ENCODE measurements around the gene NFKB2.

Gene NFKB2

DNA sequence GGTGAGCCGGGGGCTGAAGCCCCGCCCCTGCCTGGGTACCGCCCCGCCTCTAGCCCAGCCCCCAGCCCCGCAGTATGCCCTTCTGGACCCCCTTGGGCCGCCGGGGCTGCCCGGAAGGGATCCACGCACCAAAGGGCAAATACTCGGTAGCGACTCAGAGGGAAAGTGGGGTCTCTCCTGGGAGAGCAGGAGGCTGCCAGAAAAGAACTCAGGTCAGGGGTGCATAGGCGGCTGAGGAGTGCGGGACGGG lies 25.9 kb downstream of the NFKB2 start:
- POLR2A ChIA-PET = interaction anchor here (0.8 to 5.2 kb wide), 20 partner anchors 9 to 270 kb away, joined by 3 to 42 read pairs (median 4); partner anchors contain the start of genes C10orf95 and CUEDC2
- peak overlapping the region; percentile 65; the same call in 1 of the 2 replicates for H3K27ac ChIP-seq (ENCODE audit: extremely low read depth, low read depth, low read length)

DNA sequence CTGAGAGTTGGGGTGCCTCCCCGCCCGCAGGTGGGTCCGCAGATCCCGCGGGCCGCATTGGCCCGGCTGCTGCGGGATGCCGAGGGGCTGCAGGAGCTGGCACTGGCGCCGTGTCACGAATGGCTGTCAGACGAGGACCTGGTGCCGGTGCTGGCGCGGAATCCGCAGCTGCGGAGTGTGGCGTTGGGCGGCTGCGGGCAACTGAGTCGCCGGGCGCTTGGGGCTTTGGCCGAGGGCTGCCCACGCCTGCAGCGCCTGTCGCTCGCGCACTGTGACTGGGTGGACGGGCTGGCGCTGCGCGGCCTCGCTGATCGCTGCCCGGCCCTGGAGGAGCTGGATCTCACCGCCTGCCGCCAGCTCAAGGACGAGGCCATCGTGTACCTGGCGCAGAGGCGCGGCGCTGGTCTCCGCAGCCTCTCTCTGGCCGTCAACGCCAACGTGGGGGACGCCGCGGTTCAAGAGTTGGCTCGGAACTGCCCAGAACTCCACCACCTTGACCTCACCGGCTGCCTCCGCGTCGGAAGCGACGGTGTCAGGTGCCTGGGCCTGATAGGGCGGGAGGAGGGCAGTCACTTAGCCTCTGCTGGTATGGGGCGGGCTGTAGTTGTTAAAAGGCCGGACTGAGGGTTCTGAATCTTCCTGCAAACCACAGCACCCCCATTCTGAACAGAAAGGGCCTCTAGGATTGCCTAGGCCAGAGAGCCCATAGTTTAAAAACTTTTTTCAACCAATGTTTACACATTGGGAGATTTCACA lies 26.4 kb downstream of the NFKB2 start:
- TF ChIP-seq KLF9 (tag by site-specific recombination; IDR thresholded peaks at IDR 0.05; ENCODE audit: low read depth) = no peak
- no peak for TF ChIP-seq ZNF426 (tag by site-specific recombination; IDR thresholded peaks at IDR 0.05)
- TF ChIP-seq, protein P1, sequence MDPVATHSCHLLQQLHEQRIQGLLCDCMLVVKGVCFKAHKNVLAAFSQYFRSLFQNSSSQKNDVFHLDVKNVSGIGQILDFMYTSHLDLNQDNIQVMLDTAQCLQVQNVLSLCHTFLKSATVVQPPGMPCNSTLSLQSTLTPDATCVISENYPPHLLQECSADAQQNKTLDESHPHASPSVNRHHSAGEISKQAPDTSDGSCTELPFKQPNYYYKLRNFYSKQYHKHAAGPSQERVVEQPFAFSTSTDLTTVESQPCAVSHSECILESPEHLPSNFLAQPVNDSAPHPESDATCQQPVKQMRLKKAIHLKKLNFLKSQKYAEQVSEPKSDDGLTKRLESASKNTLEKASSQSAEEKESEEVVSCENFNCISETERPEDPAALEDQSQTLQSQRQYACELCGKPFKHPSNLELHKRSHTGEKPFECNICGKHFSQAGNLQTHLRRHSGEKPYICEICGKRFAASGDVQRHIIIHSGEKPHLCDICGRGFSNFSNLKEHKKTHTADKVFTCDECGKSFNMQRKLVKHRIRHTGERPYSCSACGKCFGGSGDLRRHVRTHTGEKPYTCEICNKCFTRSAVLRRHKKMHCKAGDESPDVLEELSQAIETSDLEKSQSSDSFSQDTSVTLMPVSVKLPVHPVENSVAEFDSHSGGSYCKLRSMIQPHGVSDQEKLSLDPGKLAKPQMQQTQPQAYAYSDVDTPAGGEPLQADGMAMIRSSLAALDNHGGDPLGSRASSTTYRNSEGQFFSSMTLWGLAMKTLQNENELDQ (tag by site-specific recombination; IDR thresholded peaks at IDR 0.05; ENCODE audit: low read depth) = no peak
- peak; percentile 66; the same call in 1 of the 2 replicates for TF ChIP-seq SCRT2 (tag by site-specific recombination; IDR thresholded peaks at IDR 0.05)
- no peak for TF ChIP-seq ZNF654 (tag by site-specific recombination; IDR thresholded peaks at IDR 0.05; ENCODE audit: low read depth)
- Histone ChIP-seq H3K36me3 (ENCODE audit: control insufficient read depth in 2 of 2, insufficient read depth in 1 of 2, low read length in 2 of 2) (peaks cover 0 to 32% of the 10 kb centered on the region in 2 experiments; a peak in 1 of 3 replicates), H3K9me3 (ENCODE audit: control insufficient read depth, insufficient read depth, low read depth, low read length) (no peaks in the 10 kb centered on the region), H3K4me1 (ENCODE audit: control insufficient read depth, insufficient read depth, low read length) (peaks cover 9% of the 10 kb centered on the region), H3K27ac (ENCODE audit: extremely low read depth, low read depth, low read length) (peak overlapping the region; percentile 65; the same call in 1 of the 2 replicates), H3K4me3 (ENCODE audit: low read depth, low read length) (peak overlapping the region; percentile 80)
- ChIA-PET POLR2A (interaction anchor here (0.8 to 5.2 kb wide), 17 partner anchors 10 to 252 kb away, joined by 3 to 42 read pairs (median 4); partner anchors contain the start of genes C10orf95 and CUEDC2), CTCF (interaction anchor here (0.7 to 5.6 kb wide), 17 partner anchors 10 to 252 kb away, joined by 3 to 57 read pairs (median 5); partner anchors contain the start of genes CUEDC2 and NFKB2)

More for the DNA sequence above, 25.9 kb downstream of the NFKB2 start:
- Histone ChIP-seq H3K36me3 (ENCODE audit: control insufficient read depth in 2 of 2, insufficient read depth in 1 of 2, low read length in 2 of 2) (peaks cover 0 to 32% of the 10 kb centered on the region in 2 experiments; a peak in 1 of 3 replicates), H3K9me3 (ENCODE audit: control insufficient read depth, insufficient read depth, low read depth, low read length) (no peaks in the 10 kb centered on the region), H3K4me3 (ENCODE audit: low read depth, low read length) (peak overlapping the region; percentile 80), H3K4me1 (ENCODE audit: control insufficient read depth, insufficient read depth, low read length) (peaks cover 9% of the 10 kb centered on the region)
- TF ChIP-seq, protein P2, sequence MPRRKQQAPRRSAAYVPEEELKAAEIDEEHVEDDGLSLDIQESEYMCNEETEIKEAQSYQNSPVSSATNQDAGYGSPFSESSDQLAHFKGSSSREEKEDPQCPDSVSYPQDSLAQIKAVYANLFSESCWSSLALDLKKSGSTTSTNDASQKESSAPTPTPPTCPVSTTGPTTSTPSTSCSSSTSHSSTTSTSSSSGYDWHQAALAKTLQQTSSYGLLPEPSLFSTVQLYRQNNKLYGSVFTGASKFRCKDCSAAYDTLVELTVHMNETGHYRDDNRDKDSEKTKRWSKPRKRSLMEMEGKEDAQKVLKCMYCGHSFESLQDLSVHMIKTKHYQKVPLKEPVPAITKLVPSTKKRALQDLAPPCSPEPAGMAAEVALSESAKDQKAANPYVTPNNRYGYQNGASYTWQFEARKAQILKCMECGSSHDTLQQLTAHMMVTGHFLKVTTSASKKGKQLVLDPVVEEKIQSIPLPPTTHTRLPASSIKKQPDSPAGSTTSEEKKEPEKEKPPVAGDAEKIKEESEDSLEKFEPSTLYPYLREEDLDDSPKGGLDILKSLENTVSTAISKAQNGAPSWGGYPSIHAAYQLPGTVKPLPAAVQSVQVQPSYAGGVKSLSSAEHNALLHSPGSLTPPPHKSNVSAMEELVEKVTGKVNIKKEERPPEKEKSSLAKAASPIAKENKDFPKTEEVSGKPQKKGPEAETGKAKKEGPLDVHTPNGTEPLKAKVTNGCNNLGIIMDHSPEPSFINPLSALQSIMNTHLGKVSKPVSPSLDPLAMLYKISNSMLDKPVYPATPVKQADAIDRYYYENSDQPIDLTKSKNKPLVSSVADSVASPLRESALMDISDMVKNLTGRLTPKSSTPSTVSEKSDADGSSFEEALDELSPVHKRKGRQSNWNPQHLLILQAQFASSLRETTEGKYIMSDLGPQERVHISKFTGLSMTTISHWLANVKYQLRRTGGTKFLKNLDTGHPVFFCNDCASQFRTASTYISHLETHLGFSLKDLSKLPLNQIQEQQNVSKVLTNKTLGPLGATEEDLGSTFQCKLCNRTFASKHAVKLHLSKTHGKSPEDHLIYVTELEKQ (tag by site-specific recombination; IDR thresholded peaks at IDR 0.05; ENCODE audit: borderline replicate concordance) = no peak
- no peak for TF ChIP-seq MYNN (tag by site-specific recombination; IDR thresholded peaks at IDR 0.05; ENCODE audit: borderline replicate concordance)
- no peak for TF ChIP-seq ZBTB7A (tag by site-specific recombination; IDR thresholded peaks at IDR 0.05; ENCODE audit: low read depth)
- TF ChIP-seq ZNF335 (tag by site-specific recombination; conservative IDR thresholded peaks at IDR 0.05) = peak; percentile 48
- TF ChIP-seq, protein P3, sequence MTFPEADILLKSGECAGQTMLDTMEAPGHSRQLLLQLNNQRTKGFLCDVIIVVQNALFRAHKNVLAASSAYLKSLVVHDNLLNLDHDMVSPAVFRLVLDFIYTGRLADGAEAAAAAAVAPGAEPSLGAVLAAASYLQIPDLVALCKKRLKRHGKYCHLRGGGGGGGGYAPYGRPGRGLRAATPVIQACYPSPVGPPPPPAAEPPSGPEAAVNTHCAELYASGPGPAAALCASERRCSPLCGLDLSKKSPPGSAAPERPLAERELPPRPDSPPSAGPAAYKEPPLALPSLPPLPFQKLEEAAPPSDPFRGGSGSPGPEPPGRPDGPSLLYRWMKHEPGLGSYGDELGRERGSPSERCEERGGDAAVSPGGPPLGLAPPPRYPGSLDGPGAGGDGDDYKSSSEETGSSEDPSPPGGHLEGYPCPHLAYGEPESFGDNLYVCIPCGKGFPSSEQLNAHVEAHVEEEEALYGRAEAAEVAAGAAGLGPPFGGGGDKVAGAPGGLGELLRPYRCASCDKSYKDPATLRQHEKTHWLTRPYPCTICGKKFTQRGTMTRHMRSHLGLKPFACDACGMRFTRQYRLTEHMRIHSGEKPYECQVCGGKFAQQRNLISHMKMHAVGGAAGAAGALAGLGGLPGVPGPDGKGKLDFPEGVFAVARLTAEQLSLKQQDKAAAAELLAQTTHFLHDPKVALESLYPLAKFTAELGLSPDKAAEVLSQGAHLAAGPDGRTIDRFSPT (tag by site-specific recombination; IDR thresholded peaks at IDR 0.05) = peak; percentile 19; the same call in 1 of the 2 replicates
- TF ChIP-seq, protein P4, sequence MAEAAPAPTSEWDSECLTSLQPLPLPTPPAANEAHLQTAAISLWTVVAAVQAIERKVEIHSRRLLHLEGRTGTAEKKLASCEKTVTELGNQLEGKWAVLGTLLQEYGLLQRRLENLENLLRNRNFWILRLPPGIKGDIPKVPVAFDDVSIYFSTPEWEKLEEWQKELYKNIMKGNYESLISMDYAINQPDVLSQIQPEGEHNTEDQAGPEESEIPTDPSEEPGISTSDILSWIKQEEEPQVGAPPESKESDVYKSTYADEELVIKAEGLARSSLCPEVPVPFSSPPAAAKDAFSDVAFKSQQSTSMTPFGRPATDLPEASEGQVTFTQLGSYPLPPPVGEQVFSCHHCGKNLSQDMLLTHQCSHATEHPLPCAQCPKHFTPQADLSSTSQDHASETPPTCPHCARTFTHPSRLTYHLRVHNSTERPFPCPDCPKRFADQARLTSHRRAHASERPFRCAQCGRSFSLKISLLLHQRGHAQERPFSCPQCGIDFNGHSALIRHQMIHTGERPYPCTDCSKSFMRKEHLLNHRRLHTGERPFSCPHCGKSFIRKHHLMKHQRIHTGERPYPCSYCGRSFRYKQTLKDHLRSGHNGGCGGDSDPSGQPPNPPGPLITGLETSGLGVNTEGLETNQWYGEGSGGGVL (tag by site-specific recombination; IDR thresholded peaks at IDR 0.05) = no peak
- TF ChIP-seq, protein P5, sequence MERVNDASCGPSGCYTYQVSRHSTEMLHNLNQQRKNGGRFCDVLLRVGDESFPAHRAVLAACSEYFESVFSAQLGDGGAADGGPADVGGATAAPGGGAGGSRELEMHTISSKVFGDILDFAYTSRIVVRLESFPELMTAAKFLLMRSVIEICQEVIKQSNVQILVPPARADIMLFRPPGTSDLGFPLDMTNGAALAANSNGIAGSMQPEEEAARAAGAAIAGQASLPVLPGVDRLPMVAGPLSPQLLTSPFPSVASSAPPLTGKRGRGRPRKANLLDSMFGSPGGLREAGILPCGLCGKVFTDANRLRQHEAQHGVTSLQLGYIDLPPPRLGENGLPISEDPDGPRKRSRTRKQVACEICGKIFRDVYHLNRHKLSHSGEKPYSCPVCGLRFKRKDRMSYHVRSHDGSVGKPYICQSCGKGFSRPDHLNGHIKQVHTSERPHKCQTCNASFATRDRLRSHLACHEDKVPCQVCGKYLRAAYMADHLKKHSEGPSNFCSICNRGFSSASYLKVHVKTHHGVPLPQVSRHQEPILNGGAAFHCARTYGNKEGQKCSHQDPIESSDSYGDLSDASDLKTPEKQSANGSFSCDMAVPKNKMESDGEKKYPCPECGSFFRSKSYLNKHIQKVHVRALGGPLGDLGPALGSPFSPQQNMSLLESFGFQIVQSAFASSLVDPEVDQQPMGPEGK (tag by site-specific recombination; IDR thresholded peaks at IDR 0.05) = no peak
- peak; percentile 76; the same call in 1 of the 2 replicates for TF ChIP-seq GLIS2 (tag by site-specific recombination; IDR thresholded peaks at IDR 0.05)
- TF ChIP-seq FEZF1 (tag by site-specific recombination; IDR thresholded peaks at IDR 0.05) = no peak
- CTCF ChIA-PET = interaction anchor here (0.9 to 5.6 kb wide), 12 partner anchors 10 to 191 kb away, joined by 3 to 57 read pairs (median 6); partner anchors contain the start of genes CUEDC2 and NFKB2
